Small intestine (tissue), 7 donors: Measurements from ENCODE around the gene TMEM145. TPM values are rescaled to one million over a fixed set of nuclear protein-coding genes. Genes with fewer than 3 reads are reported as not detected.

ENCODE experiments used
- DNase-seq, 2 donors: peaks; one replicate each; pipeline versions ENCODE4 v3.0.0 to v3.0.0-alpha.2; 2013
- FAIRE-seq: peaks from 2 replicates; lab custom pipeline; 2012; peaks lifted over from hg19 to GRCh38; lab: Jason Lieb, UNC
- H3K27ac ChIP-seq, 3 donors: one replicate each; pipeline ENCODE4 v1.5.1; 2013; ENCODE audit warnings: low read length in 2 of 3, mild to moderate bottlenecking in 2 of 3, control low read depth in 1 of 3, inconsistent platforms in 1 of 3, low read depth in 1 of 3, moderate library complexity in 1 of 3
- H3K27me3 ChIP-seq, 3 donors: one replicate each; pipeline ENCODE4 v1.6.1; 2013; ENCODE audit warnings: low read length in 3 of 3, inconsistent platforms in 1 of 3; ENCODE audit not compliant: control insufficient read depth in 3 of 3, insufficient read depth in 3 of 3
- H3K36me3 ChIP-seq, 3 donors: one replicate each; pipeline ENCODE4 v1.6.1; 2013; ENCODE audit warnings: low read length in 3 of 3, inconsistent platforms in 1 of 3, low read depth in 1 of 3, mild to moderate bottlenecking in 1 of 3, moderate library complexity in 1 of 3; ENCODE audit not compliant: control insufficient read depth in 3 of 3, insufficient read depth in 2 of 3
- H3K4me1 ChIP-seq, 3 donors: one replicate each; pipeline ENCODE4 v1.6.1; 2013; ENCODE audit warnings: low read length in 2 of 3, inconsistent platforms in 1 of 3, low read depth in 1 of 3, mild to moderate bottlenecking in 1 of 3, moderate library complexity in 1 of 3; ENCODE audit not compliant: control insufficient read depth in 3 of 3, insufficient read depth in 2 of 3
- H3K4me3 ChIP-seq, 3 donors: one replicate each; pipeline ENCODE4 v1.5.1; 2013; ENCODE audit warnings: low read length in 3 of 3, control low read depth in 1 of 3, inconsistent platforms in 1 of 3, low read depth in 1 of 3, mild to moderate bottlenecking in 1 of 3, moderate library complexity in 1 of 3
- H3K9me3 ChIP-seq, 2 donors: one replicate each; pipeline ENCODE4 v1.6.1; 2013; ENCODE audit warnings: low read depth in 1 of 2, low read length in 1 of 2; ENCODE audit not compliant: control insufficient read depth in 2 of 2, insufficient read depth in 1 of 2
- WGBS, 3 donors: extraction: QIAGEN DNeasy Blood & Tissue Kit; methylation state at CpG; one replicate each; pipeline ENCODE4 v1.1.7; 2013; 5-methylcytosine and 5-hydroxymethylcytosine counted together
- polyA plus RNA-seq, 4 donors: library from polyadenylated mRNA; stranded (reverse) in 3 of 4; unstranded in 1 of 4; fragments of 200-250 nt in 3 of 4; fragments of 120-200 nt in 1 of 4; gene quantifications; one replicate each; pipeline versions ENCODE4 v1.2.1 to v1.2.3, GENCODE V29; 2013
- donor health status: healthy with polysubstance abuse.
- donor health status: control.
- donor health status: control.
- donor health status: Bipolar disorder and iron deficiency.
- donor health status: healthy.

The TMEM145 gene
- polyA plus RNA-seq, 4 donors: 0.83 to 1.1 TPM; not detected in 2

GRCh38 chr19:42275517-42275916, 37.6 kb upstream of the TMEM145 start:
- Histone ChIP-seq H3K4me3 (no peak overlapping the region), H3K27ac (no peak overlapping the region), H3K4me1 (peaks cover 0 to 47% (median 6%) of the 10 kb centered on the region in 3 donors), H3K27me3 (no peaks in the 10 kb centered on the region), H3K36me3 (peaks cover 3 to 66% (median 7%) of the 10 kb centered on the region in 3 donors), H3K9me3 (no peaks in the 10 kb centered on the region)
- FAIRE-seq: no peak
- 91 to 95% (median 92%) methylated on average over 3 of the region's 3 CpGs for WGBS, 3 donors
- no peak for DNase-seq

GRCh38 chr19:42276284-42276683, 36.8 kb upstream of the TMEM145 start:
- no peak for FAIRE-seq
- Histone ChIP-seq H3K27ac (no peak overlapping the region), H3K27me3 (no peaks in the 10 kb centered on the region), H3K36me3 (peaks cover 3 to 66% (median 7%) of the 10 kb centered on the region in 3 donors), H3K4me3 (no peak overlapping the region), H3K4me1 (peaks cover 0 to 42% (median 3%) of the 10 kb centered on the region in 3 donors), H3K9me3 (no peaks in the 10 kb centered on the region)
- WGBS, 3 donors: 63 to 68% (median 68%) methylated on average over 3 of the region's 3 CpGs
- no peak for DNase-seq

- H3K4me3 ChIP-seq: no peak overlapping the region
- peaks cover 4 to 42% (median 7%) of the 10 kb centered on the region in 3 donors for H3K4me1 ChIP-seq
- FAIRE-seq: no peak
- WGBS, 3 donors: 77 to 96% (median 80%) methylated on average over 4 of the region's 4 CpGs
- no peaks in the 10 kb centered on the region for H3K9me3 ChIP-seq
- no peak for DNase-seq
- H3K36me3 ChIP-seq: peaks cover 3 to 60% (median 7%) of the 10 kb centered on the region in 3 donors
- H3K27ac ChIP-seq: no peak overlapping the region
- H3K27me3 ChIP-seq: no peaks in the 10 kb centered on the region
Measured at GRCh38 chr19:42276821-42277220, 36.3 kb upstream of the TMEM145 start.

GRCh38 chr19:42277821-42278451, 35.2 kb upstream of the TMEM145 start:
- H3K27ac ChIP-seq: peak overlapping the region in 2 of 3 donors; percentile 77 to 79
- H3K4me1 ChIP-seq: peaks cover 6 to 50% (median 9%) of the 10 kb centered on the region in 3 donors
- 31 to 47% (median 46%) methylated on average over 10 of the region's 10 CpGs for whole genome bisulfite sequencing, 3 donors
- peaks cover 0 to 49% (median 1%) of the 10 kb centered on the region in 3 donors for H3K36me3 ChIP-seq
- H3K4me3 ChIP-seq: no peak overlapping the region
- H3K9me3 ChIP-seq: no peaks in the 10 kb centered on the region
- FAIRE-seq: no peak
- no peaks in the 10 kb centered on the region for H3K27me3 ChIP-seq
- no peak for DNase-seq

- no peak overlapping the region for H3K4me3 ChIP-seq
- H3K4me1 ChIP-seq: peaks cover 6 to 55% (median 10%) of the 10 kb centered on the region in 3 donors
- H3K36me3 ChIP-seq: peaks cover 0 to 42% (median 0%) of the 10 kb centered on the region in 3 donors
- no peaks in the 10 kb centered on the region for H3K27me3 ChIP-seq
- DNase-seq (peak in 1 of 2 donors; percentile 48), FAIRE-seq (no peak)
- no peaks in the 10 kb centered on the region for H3K9me3 ChIP-seq
- WGBS, 3 donors: 62 to 73% (median 65%) methylated on average over 5 of the region's 5 CpGs
- peak overlapping the region in 2 of 3 donors; percentile 77 to 79 for H3K27ac ChIP-seq
Measured at GRCh38 chr19:42278452-42279154, 34.5 kb upstream of the TMEM145 start.

- H3K4me1 ChIP-seq: peaks cover 6 to 55% (median 10%) of the 10 kb centered on the region in 3 donors
- DNase-seq (no peak), FAIRE-seq (no peak)
- H3K27me3 ChIP-seq: no peaks in the 10 kb centered on the region
- WGBS, 3 donors: 10 to 16% (median 13%) methylated on average over 5 to 6 of the region's 6 CpGs
- H3K36me3 ChIP-seq: peaks cover 0 to 35% (median 0%) of the 10 kb centered on the region in 3 donors
- H3K9me3 ChIP-seq: no peaks in the 10 kb centered on the region
- peak overlapping the region; percentile 53 to 79 (median 77) for H3K27ac ChIP-seq
- H3K4me3 ChIP-seq: peak overlapping the region; percentile 72 to 87 (median 76)
Measured at GRCh38 chr19:42279155-42279901, 33.8 kb upstream of the TMEM145 start.

GRCh38 chr19:42279902-42280814, 33.0 kb upstream of the TMEM145 start:
- peak overlapping the region; percentile 53 to 79 (median 77) for H3K27ac ChIP-seq
- no peaks in the 10 kb centered on the region for H3K9me3 ChIP-seq
- WGBS, 3 donors: 0 to 1% (median 1%) methylated on average over 48 to 89 of the region's 89 CpGs
- H3K4me3 ChIP-seq: peak overlapping the region; percentile 72 to 87 (median 76)
- FAIRE-seq: no peak
- no peaks in the 10 kb centered on the region for H3K27me3 ChIP-seq
- DNase-seq: peak; percentile 79 to 91
- H3K4me1 ChIP-seq: peaks cover 10 to 61% (median 11%) of the 10 kb centered on the region in 3 donors
- peaks cover 0 to 27% (median 0%) of the 10 kb centered on the region in 3 donors for H3K36me3 ChIP-seq
